ENCODE measurements around the gene ATP2A3. TPM values are rescaled to one million over a fixed set of nuclear protein-coding genes. Genes with fewer than 3 reads are reported as not detected.
A peak's percentile ranks its signal among the peaks of the same experiment; 100 is the strongest.

ATP2A3 gene
- total RNA-seq, 4 donors from 2014 or later: 0.89 to 1.4 (median 0.98) TPM

DNA sequence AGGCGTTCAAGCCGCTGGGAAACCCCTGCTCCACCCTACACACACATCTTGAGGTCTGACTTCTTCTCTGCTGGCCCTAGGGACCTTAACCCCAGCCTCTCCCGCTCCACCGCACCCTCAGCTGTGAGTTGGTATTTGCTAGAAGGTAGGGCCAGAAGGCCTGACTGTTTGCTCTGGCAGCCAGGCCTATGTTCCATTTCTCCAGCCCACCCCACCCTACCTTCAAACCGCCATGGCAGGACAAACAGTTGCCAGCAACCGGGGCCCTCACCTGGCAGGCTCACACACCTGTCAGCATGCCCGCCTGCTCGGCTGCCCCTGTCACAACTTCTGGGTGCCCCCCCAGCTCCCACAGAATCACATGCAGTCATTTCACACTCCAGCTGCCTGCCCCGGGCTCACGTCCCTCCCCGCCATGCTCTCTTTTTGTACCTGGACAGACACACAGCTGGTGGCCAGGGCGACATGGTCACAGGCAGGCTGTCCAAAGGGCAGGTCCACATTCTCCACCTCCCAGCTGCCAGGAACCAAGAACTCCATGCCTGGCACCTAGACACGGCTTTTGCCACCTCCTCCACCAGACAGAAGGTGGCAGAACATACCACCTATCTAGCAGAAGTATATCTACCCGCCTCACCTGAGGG is 2.6 kb upstream of the ATP2A3 start:
- no peak for ATAC-seq
- H3K27ac ChIP-seq: no peak overlapping the region
- no peak for DNase-seq
- in situ Hi-C loops (cut with MboI; ENCODE audit: low sequenced_read_pairs in 4 of 4): no loop called here
- TF ChIP-seq, protein P1, sequence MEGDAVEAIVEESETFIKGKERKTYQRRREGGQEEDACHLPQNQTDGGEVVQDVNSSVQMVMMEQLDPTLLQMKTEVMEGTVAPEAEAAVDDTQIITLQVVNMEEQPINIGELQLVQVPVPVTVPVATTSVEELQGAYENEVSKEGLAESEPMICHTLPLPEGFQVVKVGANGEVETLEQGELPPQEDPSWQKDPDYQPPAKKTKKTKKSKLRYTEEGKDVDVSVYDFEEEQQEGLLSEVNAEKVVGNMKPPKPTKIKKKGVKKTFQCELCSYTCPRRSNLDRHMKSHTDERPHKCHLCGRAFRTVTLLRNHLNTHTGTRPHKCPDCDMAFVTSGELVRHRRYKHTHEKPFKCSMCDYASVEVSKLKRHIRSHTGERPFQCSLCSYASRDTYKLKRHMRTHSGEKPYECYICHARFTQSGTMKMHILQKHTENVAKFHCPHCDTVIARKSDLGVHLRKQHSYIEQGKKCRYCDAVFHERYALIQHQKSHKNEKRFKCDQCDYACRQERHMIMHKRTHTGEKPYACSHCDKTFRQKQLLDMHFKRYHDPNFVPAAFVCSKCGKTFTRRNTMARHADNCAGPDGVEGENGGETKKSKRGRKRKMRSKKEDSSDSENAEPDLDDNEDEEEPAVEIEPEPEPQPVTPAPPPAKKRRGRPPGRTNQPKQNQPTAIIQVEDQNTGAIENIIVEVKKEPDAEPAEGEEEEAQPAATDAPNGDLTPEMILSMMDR (IDR thresholded peaks at IDR 0.05 in 4 of 5, conservative IDR thresholded peaks at IDR 0.05 in 1 of 5): no peak
- no peak for TF ChIP-seq POLR2A (IDR thresholded peaks at IDR 0.05)
- no peak overlapping the region for H3K4me3 ChIP-seq
- no peaks in the 10 kb centered on the region for H3K9me3 ChIP-seq
- peaks cover 24 to 37% (median 33%) of the 10 kb centered on the region in 3 donors for H3K27me3 ChIP-seq
- no peaks in the 10 kb centered on the region for H3K36me3 ChIP-seq
- no peaks in the 10 kb centered on the region for H3K4me1 ChIP-seq
- intact Hi-C loops (cut with DNase I; ENCODE audit: low total_unique reads): no loop called here

GRCh38 chr17:3965118-3965800 is 1.0 kb upstream of the ATP2A3 start:
- in situ Hi-C loops (cut with MboI; ENCODE audit: low sequenced_read_pairs in 4 of 4): no loop called here
- intact Hi-C loops (cut with DNase I; ENCODE audit: low total_unique reads): no loop called here
- Histone ChIP-seq H3K9me3 (no peaks in the 10 kb centered on the region), H3K27me3 (peaks cover 29 to 46% (median 45%) of the 10 kb centered on the region in 3 donors), H3K4me1 (no peaks in the 10 kb centered on the region), H3K27ac (peak overlapping the region in 2 of 4 donors; percentile 35 to 37), H3K36me3 (no peaks in the 10 kb centered on the region), H3K4me3 (peak overlapping the region; percentile 27 to 54 (median 36))
- DNase-seq (no peak), ATAC-seq (no peak)
- TF ChIP-seq, protein P1 (IDR thresholded peaks at IDR 0.05 in 4 of 5, conservative IDR thresholded peaks at IDR 0.05 in 1 of 5): no peak
- no peak for TF ChIP-seq POLR2A (IDR thresholded peaks at IDR 0.05)

DNA sequence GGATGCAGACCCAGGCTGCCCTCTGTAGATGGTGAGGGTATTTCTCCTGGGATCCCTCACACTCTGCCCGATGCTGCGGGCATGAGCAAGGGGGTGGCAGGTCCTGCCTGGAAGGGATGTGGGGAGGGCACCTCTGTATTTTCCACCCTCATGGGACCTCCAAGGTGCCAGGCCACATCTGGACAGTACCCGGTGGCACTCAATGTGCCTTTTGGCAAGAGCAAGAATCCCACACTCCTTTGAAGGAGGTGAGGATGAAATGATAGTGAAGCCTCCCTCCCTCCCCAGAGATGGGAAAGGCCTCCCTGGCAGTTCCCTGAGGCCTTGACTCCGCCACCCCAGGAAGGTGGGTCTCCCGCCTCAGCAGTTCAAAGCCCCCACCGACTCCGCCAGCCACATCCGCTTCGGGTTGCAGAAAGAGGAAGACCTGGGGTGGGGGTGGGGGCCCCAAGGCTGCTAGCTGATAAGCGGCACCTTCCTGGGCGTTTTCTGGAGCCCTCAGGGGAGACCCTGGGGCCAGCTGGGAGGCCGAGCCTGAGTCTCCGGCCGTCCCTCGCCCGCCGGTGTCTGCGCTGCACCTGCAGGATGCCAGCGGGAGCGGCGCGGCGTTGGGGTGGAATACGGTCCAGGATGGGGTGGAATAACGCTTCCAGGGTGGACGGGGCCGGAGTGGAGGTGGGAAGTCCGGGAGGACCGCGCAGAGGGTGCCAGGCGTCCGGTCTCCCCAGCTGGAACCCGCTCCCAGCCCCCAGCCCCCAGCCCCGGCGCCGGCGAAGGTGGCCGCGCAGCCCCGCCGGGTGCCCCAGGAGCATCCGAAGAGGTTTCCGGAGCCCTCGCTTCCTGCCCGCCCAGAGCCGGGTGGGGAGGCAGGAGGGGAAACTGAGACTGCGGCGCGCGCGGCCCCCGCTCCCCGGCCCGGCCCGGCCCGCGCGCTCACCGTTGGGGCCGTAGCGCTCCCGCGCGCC is 718 bp downstream of the ATP2A3 start:
- ATAC-seq: no peak
- H3K4me3 ChIP-seq: peak overlapping the region in 2 of 4 donors; percentile 15 to 43
- in situ Hi-C loops (cut with MboI; ENCODE audit: low sequenced_read_pairs in 4 of 4) (no loop called here), intact Hi-C loops (cut with DNase I; ENCODE audit: low total_unique reads) (no loop called here)
- no peak overlapping the region for H3K27ac ChIP-seq
- no peaks in the 10 kb centered on the region for H3K36me3 ChIP-seq
- peaks cover 29 to 46% (median 45%) of the 10 kb centered on the region in 3 donors for H3K27me3 ChIP-seq
- DNase-seq: no peak
- no peaks in the 10 kb centered on the region for H3K4me1 ChIP-seq
- TF ChIP-seq, protein P1 (IDR thresholded peaks at IDR 0.05 in 4 of 5, conservative IDR thresholded peaks at IDR 0.05 in 1 of 5): no peak
- no peak for TF ChIP-seq POLR2A (IDR thresholded peaks at IDR 0.05)
- H3K9me3 ChIP-seq: no peaks in the 10 kb centered on the region

- peaks cover 29 to 46% (median 45%) of the 10 kb centered on the region in 3 donors for H3K27me3 ChIP-seq
- in situ Hi-C loops (cut with MboI; ENCODE audit: low sequenced_read_pairs in 4 of 4) (no loop called here), intact Hi-C loops (cut with DNase I; ENCODE audit: low total_unique reads) (no loop called here)
- DNase-seq (no peak), ATAC-seq (no peak)
- no peak overlapping the region for H3K4me3 ChIP-seq
- no peaks in the 10 kb centered on the region for H3K9me3 ChIP-seq
- H3K4me1 ChIP-seq: no peaks in the 10 kb centered on the region
- H3K27ac ChIP-seq: no peak overlapping the region
- no peaks in the 10 kb centered on the region for H3K36me3 ChIP-seq
- TF ChIP-seq, protein P1 (IDR thresholded peaks at IDR 0.05 in 4 of 5, conservative IDR thresholded peaks at IDR 0.05 in 1 of 5): no peak
- TF ChIP-seq POLR2A (IDR thresholded peaks at IDR 0.05): no peak
Observed at GRCh38 chr17:3962965-3963236, 1.3 kb downstream of the ATP2A3 start.

Measured in gastrocnemius medialis (tissue), 4 donors.